Stromal cell of bone marrow (primary cell): ENCODE data around the gene PLEKHJ1.
A peak's percentile ranks its signal among the peaks of the same experiment; 100 is the strongest.

Experiments used
- DNase-seq: peaks from one replicate; pipeline ENCODE4 v3.0.0-alpha.2; 2012; ENCODE audit warnings: low read depth

The PLEKHJ1 gene

GRCh38 chr19:2197270-2197669 lies 38.9 kb downstream of the PLEKHJ1 start:
- no peak for DNase-seq

GRCh38 chr19:2195914-2196313 lies 40.2 kb downstream of the PLEKHJ1 start:
- DNase-seq = no peak

- DNase-seq = no peak
These were observed 40.8 kb downstream of the PLEKHJ1 start for GRCh38 chr19:2195361-2195760.

GRCh38 chr19:2194513-2195078 lies 41.5 kb downstream of the PLEKHJ1 start:
- DNase-seq = no peak

GRCh38 chr19:2193807-2194206 lies 42.3 kb downstream of the PLEKHJ1 start:
- no peak for DNase-seq

- no peak for DNase-seq
These were observed 43.3 kb downstream of the PLEKHJ1 start for GRCh38 chr19:2192862-2193261.

- no peak for DNase-seq
These were observed 44.4 kb downstream of the PLEKHJ1 start for GRCh38 chr19:2191456-2192310.

GRCh38 chr19:2190848-2191455 lies 45.2 kb downstream of the PLEKHJ1 start:
- DNase-seq = no peak

- DNase-seq = no peak
These were observed 46.2 kb downstream of the PLEKHJ1 start for GRCh38 chr19:2189880-2190279.

GRCh38 chr19:2188708-2189385 lies 47.3 kb downstream of the PLEKHJ1 start:
- no peak for DNase-seq

- DNase-seq = no peak
These were observed 49.0 kb downstream of the PLEKHJ1 start for GRCh38 chr19:2187159-2187558.

GRCh38 chr19:2186071-2186846 lies 49.9 kb downstream of the PLEKHJ1 start:
- DNase-seq = peak; percentile 97

GRCh38 chr19:2185734-2186070 lies 50.4 kb downstream of the PLEKHJ1 start:
- DNase-seq = no peak

GRCh38 chr19:2184422-2184975 lies 51.6 kb downstream of the PLEKHJ1 start:
- no peak for DNase-seq
